Measurements from ENCODE around the gene RAB10. TPM values are rescaled to one million over a fixed set of nuclear protein-coding genes. Genes with fewer than 3 reads are reported as not detected.

Gene RAB10
- total and polyA plus RNA-seq, 9 of the 15 experiments (the other 6 are each of a cell fraction or from before 2014, with no cell fraction given), result 25.1 to 214 (median 157) TPM

DNA sequence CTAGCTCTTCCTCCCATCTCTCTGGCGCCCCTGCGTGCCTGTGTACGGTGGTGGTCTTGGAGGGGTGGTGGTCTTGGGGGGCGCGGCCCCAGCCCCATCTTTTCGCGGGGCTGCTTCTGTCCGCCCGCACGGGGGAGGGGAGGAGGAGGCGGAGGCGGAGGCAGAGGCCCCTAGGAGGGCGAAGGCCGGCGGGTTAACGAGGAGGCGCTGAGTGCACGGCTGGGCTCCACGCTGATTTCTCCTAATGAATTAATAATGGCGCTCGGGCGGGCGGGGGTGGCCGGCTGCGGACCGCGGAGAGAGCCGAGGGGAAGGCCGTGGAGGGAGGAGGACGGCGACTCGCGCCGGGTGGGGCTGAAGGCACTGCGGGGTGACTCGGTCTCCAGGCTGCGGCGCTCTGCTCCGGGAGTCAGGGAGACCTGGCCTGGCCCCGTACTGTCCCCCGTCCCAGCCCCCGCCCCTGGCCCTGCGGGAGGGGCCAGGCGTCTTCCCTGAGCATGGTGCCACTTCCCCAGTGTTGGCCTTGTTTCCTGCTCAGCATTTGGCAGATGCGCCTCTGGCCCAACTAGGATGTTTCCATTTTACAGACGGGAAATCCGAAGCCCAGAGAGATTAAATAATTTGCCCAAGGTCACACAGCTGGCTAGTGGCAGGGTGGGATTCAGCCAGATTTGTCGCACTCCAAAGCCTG, 145.0 kb downstream of the RAB10 start:
- POLR2A ChIA-PET, result interaction anchor here (1.4 kb wide), 1 partner anchor 10 kb away, joined by 5 read pairs; no protein-coding TSS in a partner anchor
- no peaks in the 10 kb centered on the region for H3K27me3 ChIP-seq (ENCODE audit: control insufficient read depth in 2 of 2, insufficient read depth in 2 of 2, low read length in 2 of 2)
- peak overlapping the region in 1 of 2 experiments; percentile 86; a peak in 3 of 4 replicates for H3K9ac ChIP-seq (ENCODE audit: insufficient read depth in 1 of 2, low read depth in 2 of 2, low read length in 2 of 2)
- H4K20me1 ChIP-seq (replicated peaks; ENCODE audit: control insufficient read depth, insufficient read depth, low read length), result no peaks in the 10 kb centered on the region
- no peaks in the 10 kb centered on the region for H3K9me1 ChIP-seq (ENCODE audit: control insufficient read depth, insufficient read depth, low read length)
- no TSS peak for BruUV-seq (replicated peaks)
- intact Hi-C loops (cut with micrococcal nuclease), result no loop called here
- H3K27ac ChIP-seq (ENCODE audit: extremely low read depth, low read depth, low read length), result no peak overlapping the region
- 23% methylated on average over 34 of the region's 48 CpGs for WGBS (ENCODE audit: insufficient coverage, low coverage, missing lambda C conversion rate)
- no peak for FAIRE-seq
- H3K4me1 ChIP-seq (replicated peaks in 1 of 2; ENCODE audit: control insufficient read depth in 2 of 2, insufficient read depth in 2 of 2, low read length in 2 of 2), result peaks cover 4 to 31% of the 10 kb centered on the region in 2 experiments; a peak in 4 of 5 replicates
- H3K9me3 ChIP-seq (replicated peaks; ENCODE audit: control insufficient read depth, insufficient read depth, low read depth, low read length), result no peaks in the 10 kb centered on the region
- ATAC-seq, result peak; percentile 74
- no peaks in the 10 kb centered on the region for H3K36me3 ChIP-seq (ENCODE audit: control insufficient read depth, insufficient read depth, low read length)
- peak overlapping the region; percentile 36 for H3K4me3 ChIP-seq
- H2AFZ ChIP-seq (ENCODE audit: low read depth, low read length), result peak overlapping the region; percentile 66
- peak overlapping the region; percentile 32; the same call in 1 of the 2 replicates for H3K4me2 ChIP-seq (ENCODE audit: insufficient read depth, low read length)
- CTCF ChIA-PET (ENCODE audit: low intra/inter-chr PET ratio), result no interaction called here
- peak; percentile 44 to 54 (median 51) for DNase-seq (ENCODE audit: extremely low read depth in 1 of 4, low spot score in 3 of 4)
- in situ Hi-C loops (cut with MboI), result no loop called here
- H3K79me2 ChIP-seq (ENCODE audit: control insufficient read depth, insufficient read depth, low read length), result no peaks in the 10 kb centered on the region
- TF ChIP-seq ZNF274 (IDR thresholded peaks at IDR 0.05; ENCODE audit: borderline replicate concordance, low read depth, low read length), result no peak
- no peak for TF ChIP-seq PRMT5 (CRISPR knock-in tag; IDR thresholded peaks at IDR 0.05)
- TF ChIP-seq, protein P1, sequence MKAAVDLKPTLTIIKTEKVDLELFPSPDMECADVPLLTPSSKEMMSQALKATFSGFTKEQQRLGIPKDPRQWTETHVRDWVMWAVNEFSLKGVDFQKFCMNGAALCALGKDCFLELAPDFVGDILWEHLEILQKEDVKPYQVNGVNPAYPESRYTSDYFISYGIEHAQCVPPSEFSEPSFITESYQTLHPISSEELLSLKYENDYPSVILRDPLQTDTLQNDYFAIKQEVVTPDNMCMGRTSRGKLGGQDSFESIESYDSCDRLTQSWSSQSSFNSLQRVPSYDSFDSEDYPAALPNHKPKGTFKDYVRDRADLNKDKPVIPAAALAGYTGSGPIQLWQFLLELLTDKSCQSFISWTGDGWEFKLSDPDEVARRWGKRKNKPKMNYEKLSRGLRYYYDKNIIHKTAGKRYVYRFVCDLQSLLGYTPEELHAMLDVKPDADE (conservative IDR thresholded peaks at IDR 0.05; ENCODE audit: control insufficient read depth, low read depth, low read length), result no peak
- no peak for TF ChIP-seq BRD9 (IDR thresholded peaks at IDR 0.05; ENCODE audit: low read depth, partially characterized antibody)
- TF ChIP-seq, protein P2, sequence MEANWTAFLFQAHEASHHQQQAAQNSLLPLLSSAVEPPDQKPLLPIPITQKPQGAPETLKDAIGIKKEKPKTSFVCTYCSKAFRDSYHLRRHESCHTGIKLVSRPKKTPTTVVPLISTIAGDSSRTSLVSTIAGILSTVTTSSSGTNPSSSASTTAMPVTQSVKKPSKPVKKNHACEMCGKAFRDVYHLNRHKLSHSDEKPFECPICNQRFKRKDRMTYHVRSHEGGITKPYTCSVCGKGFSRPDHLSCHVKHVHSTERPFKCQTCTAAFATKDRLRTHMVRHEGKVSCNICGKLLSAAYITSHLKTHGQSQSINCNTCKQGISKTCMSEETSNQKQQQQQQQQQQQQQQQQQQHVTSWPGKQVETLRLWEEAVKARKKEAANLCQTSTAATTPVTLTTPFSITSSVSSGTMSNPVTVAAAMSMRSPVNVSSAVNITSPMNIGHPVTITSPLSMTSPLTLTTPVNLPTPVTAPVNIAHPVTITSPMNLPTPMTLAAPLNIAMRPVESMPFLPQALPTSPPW (CRISPR knock-in tag; IDR thresholded peaks at IDR 0.05), result peak; percentile 46
- TF ChIP-seq, protein P3, sequence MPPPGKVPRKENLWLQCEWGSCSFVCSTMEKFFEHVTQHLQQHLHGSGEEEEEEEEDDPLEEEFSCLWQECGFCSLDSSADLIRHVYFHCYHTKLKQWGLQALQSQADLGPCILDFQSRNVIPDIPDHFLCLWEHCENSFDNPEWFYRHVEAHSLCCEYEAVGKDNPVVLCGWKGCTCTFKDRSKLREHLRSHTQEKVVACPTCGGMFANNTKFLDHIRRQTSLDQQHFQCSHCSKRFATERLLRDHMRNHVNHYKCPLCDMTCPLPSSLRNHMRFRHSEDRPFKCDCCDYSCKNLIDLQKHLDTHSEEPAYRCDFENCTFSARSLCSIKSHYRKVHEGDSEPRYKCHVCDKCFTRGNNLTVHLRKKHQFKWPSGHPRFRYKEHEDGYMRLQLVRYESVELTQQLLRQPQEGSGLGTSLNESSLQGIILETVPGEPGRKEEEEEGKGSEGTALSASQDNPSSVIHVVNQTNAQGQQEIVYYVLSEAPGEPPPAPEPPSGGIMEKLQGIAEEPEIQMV (tag; conservative IDR thresholded peaks at IDR 0.05; ENCODE audit: low read depth), result peak; percentile 61; the same call in 1 of the 2 replicates
- peak in 2 of 3 experiments; percentile 16 to 42 for TF ChIP-seq YY1 (IDR thresholded peaks at IDR 0.05; ENCODE audit: borderline replicate concordance in 1 of 3, control insufficient read depth in 1 of 3, extremely low read depth in 1 of 3, insufficient read depth in 3 of 3, insufficient read length in 1 of 3, insufficient replicate concordance in 2 of 3, low read depth in 1 of 3, low read length in 2 of 3)
- TF ChIP-seq, protein P4, sequence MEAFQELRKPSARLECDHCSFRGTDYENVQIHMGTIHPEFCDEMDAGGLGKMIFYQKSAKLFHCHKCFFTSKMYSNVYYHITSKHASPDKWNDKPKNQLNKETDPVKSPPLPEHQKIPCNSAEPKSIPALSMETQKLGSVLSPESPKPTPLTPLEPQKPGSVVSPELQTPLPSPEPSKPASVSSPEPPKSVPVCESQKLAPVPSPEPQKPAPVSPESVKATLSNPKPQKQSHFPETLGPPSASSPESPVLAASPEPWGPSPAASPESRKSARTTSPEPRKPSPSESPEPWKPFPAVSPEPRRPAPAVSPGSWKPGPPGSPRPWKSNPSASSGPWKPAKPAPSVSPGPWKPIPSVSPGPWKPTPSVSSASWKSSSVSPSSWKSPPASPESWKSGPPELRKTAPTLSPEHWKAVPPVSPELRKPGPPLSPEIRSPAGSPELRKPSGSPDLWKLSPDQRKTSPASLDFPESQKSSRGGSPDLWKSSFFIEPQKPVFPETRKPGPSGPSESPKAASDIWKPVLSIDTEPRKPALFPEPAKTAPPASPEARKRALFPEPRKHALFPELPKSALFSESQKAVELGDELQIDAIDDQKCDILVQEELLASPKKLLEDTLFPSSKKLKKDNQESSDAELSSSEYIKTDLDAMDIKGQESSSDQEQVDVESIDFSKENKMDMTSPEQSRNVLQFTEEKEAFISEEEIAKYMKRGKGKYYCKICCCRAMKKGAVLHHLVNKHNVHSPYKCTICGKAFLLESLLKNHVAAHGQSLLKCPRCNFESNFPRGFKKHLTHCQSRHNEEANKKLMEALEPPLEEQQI (IDR thresholded peaks at IDR 0.05), result no peak
- no peak for TF ChIP-seq POLR3A (IDR thresholded peaks at IDR 0.05; ENCODE audit: borderline replicate concordance, extremely low read depth, insufficient read depth, insufficient read length)
- TF ChIP-seq NCOA2 (IDR thresholded peaks at IDR 0.05; ENCODE audit: partially characterized antibody in 2 of 2), result no peak
- TF ChIP-seq GABPB2 (CRISPR knock-in tag; conservative IDR thresholded peaks at IDR 0.05), result no peak
- peak; percentile 55; the same call in 1 of the 2 replicates for TF ChIP-seq ZNF263 (CRISPR knock-in tag; IDR thresholded peaks at IDR 0.05; ENCODE audit: borderline replicate concordance)
- TF ChIP-seq ZNF232 (CRISPR knock-in tag; IDR thresholded peaks at IDR 0.05), result no peak
